GOT3 (cell line): ENCODE data around the gene SERPINH1.

Experiments
- DNase-seq: peaks from one replicate; lab custom pipeline; 2025; ENCODE audit warnings: mixed read lengths; lab: John Stamatoyannopoulos, UW

The SERPINH1 gene

GRCh38 chr11:75596914-75597313, 34.9 kb downstream of the SERPINH1 start:
- no peak for DNase-seq

GRCh38 chr11:75597636-75598035, 35.6 kb downstream of the SERPINH1 start:
- no peak for DNase-seq

- DNase-seq, result no peak
Measured at GRCh38 chr11:75598264-75598663, 36.2 kb downstream of the SERPINH1 start.

- DNase-seq, result no peak
Measured at GRCh38 chr11:75598900-75599299, 36.8 kb downstream of the SERPINH1 start.

- no peak for DNase-seq
Measured at GRCh38 chr11:75600356-75600755, 38.3 kb downstream of the SERPINH1 start.

GRCh38 chr11:75601494-75601893, 39.4 kb downstream of the SERPINH1 start:
- no peak for DNase-seq

GRCh38 chr11:75602951-75603350, 40.9 kb downstream of the SERPINH1 start:
- no peak for DNase-seq

- no peak for DNase-seq
Measured at GRCh38 chr11:75603791-75604736, 42.0 kb downstream of the SERPINH1 start.

- no peak for DNase-seq
Measured at GRCh38 chr11:75606099-75606498, 44.0 kb downstream of the SERPINH1 start.

GRCh38 chr11:75611823-75612222, 49.8 kb downstream of the SERPINH1 start:
- no peak for DNase-seq

GRCh38 chr11:75615751-75616150, 53.7 kb downstream of the SERPINH1 start:
- no peak for DNase-seq

GRCh38 chr11:75616281-75616680, 54.2 kb downstream of the SERPINH1 start:
- no peak for DNase-seq
